Hematopoietic multipotent progenitor cell treated with erythropoietin and hydrocortisone succinate and interleukin-3 and kit ligand, for 8 days (in vitro differentiated cells): ENCODE measurements around the gene ARHGAP15.

ENCODE experiments used
- DNase-seq: peaks from one replicate; pipeline ENCODE4 v3.0.0-alpha.2; 2015

The ARHGAP15 gene

GRCh38 chr2:143466391-143466790 is 337.2 kb downstream of the ARHGAP15 start:
- DNase-seq: no peak

DNA sequence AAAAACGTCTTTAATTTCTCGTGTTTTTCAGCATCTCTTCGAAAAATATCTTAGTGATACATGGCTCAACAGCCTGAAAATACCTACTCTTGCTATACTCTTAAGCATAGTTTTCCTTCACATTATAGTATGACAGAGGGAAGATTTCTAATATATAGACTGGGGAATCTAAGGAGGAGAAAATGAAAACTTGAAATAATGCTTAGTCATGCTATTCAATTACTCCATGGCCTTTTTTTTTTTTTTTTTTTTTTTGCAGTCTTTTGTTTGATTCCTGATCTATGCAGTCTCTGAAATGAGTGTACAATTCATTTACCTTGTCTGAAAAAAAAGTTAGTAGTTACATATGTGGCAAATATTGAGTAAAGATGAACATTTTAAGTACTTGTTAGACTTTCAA is 337.8 kb downstream of the ARHGAP15 start:
- no peak for DNase-seq

GRCh38 chr2:143468341-143468888 is 339.2 kb downstream of the ARHGAP15 start:
- DNase-seq: no peak

GRCh38 chr2:143469323-143469722 is 340.1 kb downstream of the ARHGAP15 start:
- DNase-seq: no peak

DNA sequence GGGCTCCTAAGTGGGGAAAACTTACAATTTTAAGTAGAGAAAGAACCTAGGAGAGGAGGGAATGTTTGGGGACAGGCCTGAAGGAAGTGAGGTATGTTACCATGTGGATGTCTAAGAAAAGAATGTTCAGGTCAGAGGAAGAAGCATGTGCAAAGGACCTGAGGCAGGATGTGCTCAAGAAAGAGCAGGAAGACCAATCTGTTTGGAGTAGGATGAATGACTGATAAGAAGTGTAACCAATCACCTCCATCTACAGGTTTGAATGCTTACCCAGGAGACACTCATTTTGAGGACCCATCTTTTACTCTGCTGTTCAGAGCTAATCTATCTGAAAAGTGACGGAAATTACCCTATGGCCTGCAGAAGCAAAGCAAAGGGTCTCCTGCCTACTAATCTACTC is 342.3 kb downstream of the ARHGAP15 start:
- no peak for DNase-seq

- no peak for DNase-seq
Observed at GRCh38 chr2:143473216-143473615, 344.0 kb downstream of the ARHGAP15 start.

- DNase-seq: no peak
Observed at GRCh38 chr2:143473820-143474219, 344.6 kb downstream of the ARHGAP15 start.

DNA sequence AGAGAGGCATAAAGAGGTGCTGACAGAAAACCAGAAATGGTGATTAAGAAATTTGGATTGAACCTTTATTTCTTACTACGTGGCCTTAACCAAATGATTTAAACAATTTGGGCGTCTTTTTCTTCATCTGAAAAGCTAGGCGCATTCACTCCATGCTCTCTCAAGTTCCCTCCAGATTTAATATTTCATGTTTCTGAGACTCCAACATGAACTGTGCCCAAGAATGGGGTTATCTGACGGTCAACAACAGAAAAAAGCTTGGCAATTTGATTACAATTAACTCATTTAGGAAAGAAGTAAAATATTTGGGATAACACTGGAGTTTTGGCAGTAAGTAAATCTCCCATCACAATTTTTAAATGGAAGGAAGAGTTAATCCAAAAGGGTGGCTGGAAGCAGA is 345.4 kb downstream of the ARHGAP15 start:
- no peak for DNase-seq

DNA sequence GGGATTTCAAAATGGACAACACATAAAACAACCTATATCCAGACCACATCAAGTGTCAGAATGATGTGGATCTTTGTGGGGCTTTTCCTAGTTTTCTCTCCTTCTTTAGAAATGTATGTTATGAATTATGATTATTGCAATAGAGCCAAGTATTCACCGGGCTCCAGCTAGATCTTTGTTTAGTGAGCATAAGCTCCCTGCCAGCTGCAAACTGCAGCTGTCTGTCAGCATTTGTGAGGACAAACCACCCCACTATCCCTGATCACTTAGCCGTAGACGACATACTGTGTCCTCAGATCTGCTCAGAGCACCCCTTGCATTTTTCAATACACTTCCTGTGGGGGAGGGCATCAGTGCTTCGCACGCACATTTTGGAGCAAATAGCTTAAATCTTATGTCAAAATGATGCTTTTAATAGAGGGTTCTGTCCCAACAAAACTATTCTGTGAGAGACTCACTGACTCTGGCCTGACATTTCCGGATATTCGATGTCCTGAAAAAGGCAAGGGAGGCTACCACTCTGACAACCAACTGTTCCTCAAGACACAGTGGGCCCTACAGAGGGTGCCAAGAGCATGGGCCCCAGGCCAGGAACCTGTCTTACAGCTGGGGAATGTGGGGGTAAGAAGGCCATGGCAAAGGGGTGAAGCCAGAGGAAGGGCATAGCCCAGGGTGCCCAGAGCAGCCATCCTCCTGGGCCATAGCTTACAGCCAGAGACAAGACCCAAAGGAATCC is 346.0 kb downstream of the ARHGAP15 start:
- no peak for DNase-seq

DNA sequence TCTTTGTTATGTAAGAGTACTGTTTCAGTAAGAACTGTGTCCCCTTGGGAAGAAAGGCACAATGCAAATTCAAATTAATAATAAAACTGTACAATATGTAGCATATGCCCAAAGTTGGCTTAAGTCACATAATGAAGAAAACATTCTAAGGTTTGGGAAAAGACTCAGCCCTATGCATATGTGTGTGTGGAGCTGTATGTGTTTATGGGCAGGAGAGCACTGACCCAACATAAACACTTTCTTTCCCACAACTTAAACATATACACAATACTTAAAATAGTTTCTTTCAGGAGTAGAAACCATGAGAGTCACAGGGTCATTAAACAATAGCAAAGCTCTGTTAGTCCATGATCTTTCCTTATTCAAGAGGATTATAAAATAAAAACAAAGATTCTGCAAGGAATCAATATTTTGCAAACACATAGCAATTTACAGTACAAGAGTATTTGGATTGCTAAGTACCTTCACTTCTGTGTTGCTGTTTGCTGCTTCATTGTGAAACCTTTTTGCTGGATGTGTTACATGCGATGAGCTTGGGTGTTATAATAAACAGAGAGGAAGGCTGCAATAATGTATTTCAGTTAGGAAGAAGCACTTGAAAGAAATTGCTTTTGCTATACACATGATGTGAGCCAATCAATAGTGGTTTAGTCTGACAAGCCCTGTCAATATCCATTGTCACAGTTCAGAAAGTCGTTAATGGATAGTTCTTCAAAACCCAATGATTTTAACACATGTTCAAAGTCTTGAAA is 347.3 kb downstream of the ARHGAP15 start:
- DNase-seq: no peak

DNA sequence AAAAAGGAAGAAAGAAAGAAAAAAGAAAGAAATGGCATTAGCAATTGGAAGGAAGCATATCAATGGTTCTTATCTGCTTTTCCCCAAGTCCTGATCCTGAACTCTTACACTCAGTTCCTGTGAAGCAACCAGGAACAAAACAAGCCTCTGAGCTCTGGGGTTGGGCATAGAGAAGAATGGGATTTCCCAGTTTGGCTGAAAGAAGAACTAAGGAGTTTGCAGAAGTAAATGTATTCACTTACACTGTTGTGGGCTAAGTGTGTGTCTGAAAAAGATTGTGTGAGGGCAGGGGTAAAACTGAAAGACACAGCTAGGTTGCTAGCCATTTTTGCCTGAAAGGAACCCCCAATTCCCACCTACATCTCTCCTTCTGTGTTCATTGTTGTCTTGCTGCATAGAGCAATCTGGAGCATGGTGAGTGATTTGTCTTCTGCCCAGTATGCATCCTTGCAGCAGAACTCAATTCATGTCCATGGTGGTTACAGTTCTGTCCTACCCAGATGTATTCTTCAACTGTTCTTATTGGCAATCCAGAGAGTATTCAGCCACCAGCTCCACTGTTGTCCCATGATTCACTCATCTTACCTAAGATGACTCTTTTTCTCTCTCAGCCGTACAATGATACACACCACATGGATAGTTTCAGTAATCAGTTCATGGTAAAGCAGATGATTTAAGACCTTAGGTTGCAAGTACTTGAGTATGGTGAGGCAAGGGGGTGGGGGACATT is 348.7 kb downstream of the ARHGAP15 start:
- no peak for DNase-seq

DNA sequence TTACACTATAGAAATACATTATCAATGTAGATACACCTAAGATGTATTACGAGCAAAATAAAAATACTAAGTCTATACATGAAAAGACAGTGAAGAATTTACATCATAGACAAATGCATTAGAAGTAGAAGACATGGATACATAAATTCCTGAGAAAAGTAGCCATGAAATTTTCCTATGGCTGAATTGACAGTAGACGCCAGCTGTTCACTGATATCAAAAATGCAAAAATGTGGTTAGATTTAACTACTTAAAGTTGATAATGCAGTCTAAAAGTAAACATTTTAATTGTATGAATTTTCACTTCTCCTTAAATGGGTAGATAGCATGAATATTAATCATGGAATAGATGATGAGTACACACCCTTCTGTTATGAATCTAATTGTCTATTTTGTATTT is 350.9 kb downstream of the ARHGAP15 start:
- no peak for DNase-seq

- no peak for DNase-seq
Observed at GRCh38 chr2:143480601-143481236, 351.5 kb downstream of the ARHGAP15 start.

DNA sequence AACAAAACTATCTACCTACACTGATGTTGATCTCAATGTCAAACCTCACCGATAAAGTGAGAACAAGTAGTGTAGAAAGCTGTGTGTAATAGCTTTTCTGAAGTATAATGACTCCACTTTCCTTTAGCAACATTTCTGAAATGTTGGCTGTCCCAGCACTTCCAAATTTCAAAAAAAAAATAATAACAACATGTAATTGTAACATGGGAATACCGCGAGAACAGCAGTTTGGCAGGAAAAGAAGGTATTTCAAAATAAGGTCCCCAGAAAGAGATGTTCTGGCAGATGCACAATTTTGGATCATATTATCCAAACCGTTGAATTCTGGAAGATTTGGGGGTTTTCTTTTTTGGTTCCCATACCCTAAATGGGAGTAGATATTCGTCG is 352.0 kb downstream of the ARHGAP15 start:
- no peak for DNase-seq

DNA sequence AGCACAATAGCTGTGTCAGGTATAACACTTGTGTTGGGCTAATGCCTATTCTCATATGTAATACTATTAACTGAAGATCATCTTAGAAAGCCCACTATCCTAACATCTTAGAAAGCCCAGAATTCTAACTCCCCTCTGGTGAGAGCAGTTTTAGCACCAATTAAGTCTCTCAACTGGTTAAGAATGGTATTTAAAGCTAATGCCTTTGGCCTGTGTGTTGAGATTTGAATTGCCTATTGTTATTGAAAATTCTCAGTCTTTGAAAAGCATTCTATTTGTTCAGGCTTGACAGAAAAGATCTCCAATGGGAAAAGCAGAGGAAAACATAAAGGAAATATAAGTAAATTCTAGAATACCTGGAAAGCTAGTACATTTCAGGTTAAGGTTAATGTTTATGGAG is 352.5 kb downstream of the ARHGAP15 start:
- no peak for DNase-seq

GRCh38 chr2:143482316-143482715 is 353.1 kb downstream of the ARHGAP15 start:
- DNase-seq: no peak

DNA sequence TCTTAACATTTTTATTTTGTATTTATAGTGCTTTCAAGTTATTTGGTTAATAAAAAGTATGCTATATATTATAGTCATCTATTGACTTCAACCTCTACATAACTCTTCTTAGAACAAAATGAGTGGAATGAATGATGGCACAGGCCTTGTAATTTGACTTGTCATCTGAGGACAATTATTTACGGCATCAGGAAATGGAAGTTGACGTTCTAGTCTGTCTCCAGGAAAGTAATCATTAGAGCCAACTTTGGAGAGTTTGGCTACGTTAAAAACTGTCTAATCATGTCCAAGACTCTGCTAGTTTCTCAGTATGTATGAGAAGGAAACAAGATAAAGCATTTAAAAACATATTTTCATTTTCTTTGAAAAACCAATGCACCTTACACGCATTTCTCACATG is 353.6 kb downstream of the ARHGAP15 start:
- peak; percentile 9 for DNase-seq

GRCh38 chr2:143486976-143487375 is 357.8 kb downstream of the ARHGAP15 start:
- DNase-seq: no peak

DNA sequence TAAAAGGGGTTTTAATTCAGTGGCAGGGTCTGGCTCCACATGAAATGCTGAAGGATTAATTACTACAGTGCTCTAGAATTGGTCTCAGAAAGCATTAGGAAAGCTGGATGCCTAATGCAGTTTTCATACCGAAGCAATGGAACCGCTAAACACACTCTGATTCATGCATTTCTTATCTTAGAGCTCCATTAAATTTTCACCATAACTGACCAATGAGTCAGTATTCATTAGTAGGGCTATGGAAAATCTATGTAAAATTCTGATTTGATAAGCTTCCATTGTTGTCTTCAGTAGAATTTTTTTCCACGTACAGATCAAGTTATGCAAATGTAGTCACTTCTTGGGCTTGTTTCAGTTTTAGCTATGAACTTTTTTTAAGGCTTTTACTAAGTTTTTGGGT is 359.9 kb downstream of the ARHGAP15 start:
- peak; percentile 22 for DNase-seq

- DNase-seq: no peak
Observed at GRCh38 chr2:143491131-143491530, 361.9 kb downstream of the ARHGAP15 start.

GRCh38 chr2:143493339-143493738 is 364.1 kb downstream of the ARHGAP15 start:
- DNase-seq: no peak

GRCh38 chr2:143497726-143498125 is 368.5 kb downstream of the ARHGAP15 start:
- DNase-seq: no peak

- DNase-seq: no peak
Observed at GRCh38 chr2:143498496-143498895, 369.3 kb downstream of the ARHGAP15 start.
